Gastrocnemius medialis (tissue), 4 donors: ENCODE measurements around the gene TRIM36. TPM values are rescaled to one million over a fixed set of nuclear protein-coding genes. Genes with fewer than 3 reads are reported as not detected.

Experiments used
- ATAC-seq, 2 donors: fragments of 150-250 bp; one replicate each; pipeline ENCODE4 v1.9.1; 2016
- DNase-seq, 2 donors: peaks; one replicate each; pipeline ENCODE4 v3.0.0-alpha.2; 2019
- H3K27ac ChIP-seq, 4 donors: fragments of 200-600 bp; sonication (generic); 1 replicate in 1 of 4; 2 replicates in 3 of 4; pipeline ENCODE4 v1.5.1; 2016 to 2018; ENCODE audit warnings: mild to moderate bottlenecking in 2 of 4, moderate library complexity in 1 of 4
- H3K27me3 ChIP-seq, 3 donors: fragments of 200-600 bp; sonication (generic) in 2 of 3; 1 replicate in 1 of 3; 2 replicates in 2 of 3; pipeline versions ENCODE4 v1.5.1 to v1.6.0; 2016 to 2019; ENCODE audit warnings: mild to moderate bottlenecking in 1 of 3, moderate library complexity in 1 of 3
- H3K36me3 ChIP-seq, 2 donors: fragments of 200-600 bp; sonication (generic) in 1 of 2; one replicate each; pipeline ENCODE4 v1.5.1; 2017 to 2018
- H3K4me1 ChIP-seq, 2 donors: fragments of 200-600 bp; sonication (generic) in 1 of 2; one replicate each; pipeline ENCODE4 v1.5.1; 2016 to 2017; ENCODE audit warnings: mild to moderate bottlenecking in 2 of 2
- H3K4me3 ChIP-seq, 4 donors: fragments of 200-600 bp; sonication (generic) in 3 of 4; 1 replicate in 1 of 4; 2 replicates in 3 of 4; pipeline ENCODE4 v1.5.1; 2016 to 2019; ENCODE audit warnings: mild to moderate bottlenecking in 2 of 4
- H3K9me3 ChIP-seq, 3 donors: fragments of 200-600 bp; sonication (generic) in 2 of 3; 1 replicate in 1 of 3; 2 replicates in 2 of 3; pipeline ENCODE4 v1.5.1; 2016 to 2019
- CTCF ChIP-seq, 5 experiments: fragments of 450-650 bp in 3 of 5; fragments of 200-600 bp in 2 of 5; sonication (generic) in 2 of 5; IDR thresholded peaks in 4 of 5; conservative IDR thresholded peaks in 1 of 5; 1 replicate in 4 of 5; 2 replicates in 1 of 5; pipeline ENCODE4 v1.5.1; 2016 to 2019; ENCODE audit warnings: antibody characterized with exemption in 5 of 5, mild to moderate bottlenecking in 3 of 5, moderate library complexity in 3 of 5
- POLR2A ChIP-seq, 2 donors: fragments of 450-650 bp; IDR thresholded peaks; one replicate each; pipeline ENCODE4 v1.6.1; 2017; ENCODE audit warnings: antibody characterized with exemption in 2 of 2, mild to moderate bottlenecking in 2 of 2, moderate library complexity in 2 of 2
- in situ Hi-C, 4 donors: fragments of 200-750 bp; cut with MboI; loops; one replicate each; pipeline versions ENCODE4 v1.15.0 to v1.8.0; 2017; ENCODE audit warnings: low sequenced_read_pairs in 4 of 4
- intact Hi-C: fragments of 100-400 bp; cut with DNase I; formaldehyde crosslinking; loops from one replicate; pipeline ENCODE4 v1.15.1; 2023; ENCODE audit warnings: low total_unique reads
- total RNA-seq, 4 donors: library from RNA; depleted of rRNA; stranded (reverse); fragments of >200 nt; gene quantifications; one replicate each; pipeline versions ENCODE4 v1.1.0 to v1.2.3, GENCODE V29; 2016

The TRIM36 gene
- total RNA-seq, 4 donors from 2014 or later = 0.05 to 0.92 (median 0.53) TPM

GRCh38 chr5:115196161-115196560, 26.5 kb upstream of the TRIM36 start:
- TF ChIP-seq CTCF (IDR thresholded peaks at IDR 0.05 in 4 of 5, conservative IDR thresholded peaks at IDR 0.05 in 1 of 5) = no peak
- no peak for TF ChIP-seq POLR2A (IDR thresholded peaks at IDR 0.05)
- ATAC-seq = no peak
- no peak overlapping the region for H3K4me3 ChIP-seq
- in situ Hi-C loops (no loop called here), intact Hi-C loops (no loop called here)
- no peaks in the 10 kb centered on the region for H3K36me3 ChIP-seq
- H3K9me3 ChIP-seq = no peaks in the 10 kb centered on the region
- no peaks in the 10 kb centered on the region for H3K4me1 ChIP-seq
- no peaks in the 10 kb centered on the region for H3K27me3 ChIP-seq
- no peak for DNase-seq
- no peak overlapping the region for H3K27ac ChIP-seq

- no peaks in the 10 kb centered on the region for H3K9me3 ChIP-seq
- in situ Hi-C loops = no loop called here
Measured at GRCh38 chr5:115194676-115195075, 25.0 kb upstream of the TRIM36 start.

GRCh38 chr5:115193295-115193694, 23.6 kb upstream of the TRIM36 start:
- intact Hi-C loops = no loop called here
- in situ Hi-C loops = no loop called here
- H3K27ac ChIP-seq = no peak overlapping the region
- DNase-seq (no peak), ATAC-seq (no peak)
- H3K36me3 ChIP-seq = no peaks in the 10 kb centered on the region
- H3K4me1 ChIP-seq = no peaks in the 10 kb centered on the region
- TF ChIP-seq POLR2A (IDR thresholded peaks at IDR 0.05) = no peak
- TF ChIP-seq CTCF (IDR thresholded peaks at IDR 0.05 in 4 of 5, conservative IDR thresholded peaks at IDR 0.05 in 1 of 5) = no peak
- H3K9me3 ChIP-seq = no peaks in the 10 kb centered on the region
- no peaks in the 10 kb centered on the region for H3K27me3 ChIP-seq
- no peak overlapping the region for H3K4me3 ChIP-seq

More at GRCh38 chr5:115194676-115195075, 25.0 kb upstream of the TRIM36 start:
- Histone ChIP-seq H3K4me1 (no peaks in the 10 kb centered on the region), H3K4me3 (no peak overlapping the region), H3K27ac (no peak overlapping the region), H3K27me3 (no peaks in the 10 kb centered on the region), H3K36me3 (no peaks in the 10 kb centered on the region)
- no peak for TF ChIP-seq CTCF (IDR thresholded peaks at IDR 0.05 in 4 of 5, conservative IDR thresholded peaks at IDR 0.05 in 1 of 5)
- no peak for TF ChIP-seq POLR2A (IDR thresholded peaks at IDR 0.05)
- intact Hi-C loops = no loop called here
- ATAC-seq = no peak
- no peak for DNase-seq

GRCh38 chr5:115192098-115192497, 22.4 kb upstream of the TRIM36 start:
- no peaks in the 10 kb centered on the region for H3K9me3 ChIP-seq
- H3K4me1 ChIP-seq = no peaks in the 10 kb centered on the region
- H3K36me3 ChIP-seq = no peaks in the 10 kb centered on the region
- intact Hi-C loops (no loop called here), in situ Hi-C loops (no loop called here)
- H3K27me3 ChIP-seq = no peaks in the 10 kb centered on the region
- no peak overlapping the region for H3K27ac ChIP-seq
- DNase-seq (no peak), ATAC-seq (no peak)
- no peak overlapping the region for H3K4me3 ChIP-seq
- TF ChIP-seq POLR2A (IDR thresholded peaks at IDR 0.05) (no peak), CTCF (IDR thresholded peaks at IDR 0.05 in 4 of 5, conservative IDR thresholded peaks at IDR 0.05 in 1 of 5) (no peak)

GRCh38 chr5:115191474-115192031, 21.8 kb upstream of the TRIM36 start:
- Histone ChIP-seq H3K27me3 (no peaks in the 10 kb centered on the region), H3K4me3 (no peak overlapping the region), H3K27ac (no peak overlapping the region), H3K36me3 (no peaks in the 10 kb centered on the region), H3K9me3 (no peaks in the 10 kb centered on the region), H3K4me1 (no peaks in the 10 kb centered on the region)
- TF ChIP-seq POLR2A (IDR thresholded peaks at IDR 0.05) (no peak), CTCF (IDR thresholded peaks at IDR 0.05 in 4 of 5, conservative IDR thresholded peaks at IDR 0.05 in 1 of 5) (no peak)
- no peak for ATAC-seq
- intact Hi-C loops (no loop called here), in situ Hi-C loops (no loop called here)
- DNase-seq = no peak
